Activated naive CD4-positive, alpha-beta T cell treated with anti-CD3 and anti-CD28 coated beads for 36 hours (primary cell): ENCODE measurements around the gene COMT. TPM values are rescaled to one million over a fixed set of nuclear protein-coding genes. Genes with fewer than 3 reads are reported as not detected.
A peak's percentile ranks its signal among the peaks of the same experiment; 100 is the strongest.

Source experiments
- CTCF ChIA-PET: fragments of 350-600 bp; sonication (Branson Sonifier 250); formaldehyde crosslinking; loops from one replicate; lab custom pipeline; 2021; ENCODE audit warnings: antibody characterized with exemption; lab: Charles Lee
- DNase-seq: peaks from one replicate; pipeline ENCODE4 v3.0.0-alpha.2; 2020
- H3K27ac Mint-ChIP-seq: one replicate; pipeline ENCODE4 v1.8.0; 2021; ENCODE audit warnings: mild to moderate bottlenecking, mixed read lengths
- H3K27me3 Mint-ChIP-seq: one replicate; pipeline ENCODE4 v1.8.0; 2021; ENCODE audit warnings: low read depth, mixed read lengths
- H3K36me3 Mint-ChIP-seq: one replicate; pipeline ENCODE4 v1.8.0; 2021; ENCODE audit warnings: low read depth, mixed read lengths
- H3K4me1 Mint-ChIP-seq: one replicate; pipeline ENCODE4 v1.8.0; 2021; ENCODE audit warnings: low read depth, mixed read lengths
- H3K4me3 Mint-ChIP-seq: one replicate; pipeline ENCODE4 v1.8.0; 2021; ENCODE audit warnings: mild to moderate bottlenecking, moderate library complexity, mixed read lengths
- H3K9me3 Mint-ChIP-seq: one replicate; pipeline ENCODE4 v1.8.0; 2021; ENCODE audit warnings: mixed read lengths
- intact Hi-C: fragments of 100-400 bp; cut with micrococcal nuclease; formaldehyde crosslinking; loops from one replicate; pipeline ENCODE4 v1.15.1; 2023
- total RNA-seq, 2 experiments: library from RNA; stranded (reverse); gene quantifications; one replicate each; pipeline ENCODE4 v1.2.3, GENCODE V29; 2021

The COMT gene
- 10 to 100 TPM; 53.7 to 56.8 TPM for total RNA-seq

DNA sequence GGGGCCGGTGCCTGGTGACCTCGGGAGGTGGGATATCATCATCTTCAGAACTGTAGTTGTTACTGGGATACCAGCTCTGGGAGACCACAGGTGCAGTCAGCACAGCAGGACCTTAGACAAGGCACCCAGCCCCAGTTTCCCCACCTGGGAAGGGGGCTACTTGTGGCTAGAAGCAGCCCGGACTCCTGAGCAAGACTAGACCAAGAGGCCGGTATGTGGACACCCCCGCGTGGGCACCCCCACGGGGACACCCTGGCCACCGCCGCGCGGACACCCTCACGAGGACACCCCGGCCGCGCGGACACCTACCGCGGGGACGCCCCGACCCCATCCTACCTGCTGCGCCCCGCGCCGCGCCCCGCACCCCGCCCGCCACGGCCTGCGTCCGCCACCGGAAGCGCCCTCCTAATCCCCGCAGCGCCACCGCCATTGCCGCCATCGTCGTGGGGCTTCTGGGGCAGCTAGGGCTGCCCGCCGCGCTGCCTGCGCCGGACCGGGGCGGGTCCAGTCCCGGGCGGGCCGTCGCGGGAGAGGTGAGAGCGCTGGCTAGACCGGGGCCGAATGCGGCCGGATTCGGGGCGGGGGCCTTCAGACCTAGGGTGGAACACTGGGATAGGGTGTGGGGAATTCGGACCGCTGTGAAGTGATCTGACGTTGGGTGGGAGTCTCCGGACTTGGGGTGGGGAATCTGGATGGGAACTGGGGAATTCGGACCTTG lies at the start of gene COMT, which contains the start of gene TXNRD2:
TSS of gene COMT (plus strand) at position 408 of the 718 bp plus-strand sequence. CDS start 20,755 bp downstream, outside the sequence.
TSS of gene TXNRD2 (minus strand) at position 454 of the 718 bp plus-strand sequence. CDS start at position 439, 15 bp downstream.
- intact Hi-C loops = loop anchor here (1.0 to 2.0 kb wide), 3 partner anchors 50 to 511 kb away; partner anchors contain the start of genes GNB1L, HIRA and RTL10
- H3K4me3 Mint-ChIP-seq = peak within 1 kb of the TSS; percentile 96
- no peaks in the 10 kb centered on the region for H3K27me3 Mint-ChIP-seq

DNA sequence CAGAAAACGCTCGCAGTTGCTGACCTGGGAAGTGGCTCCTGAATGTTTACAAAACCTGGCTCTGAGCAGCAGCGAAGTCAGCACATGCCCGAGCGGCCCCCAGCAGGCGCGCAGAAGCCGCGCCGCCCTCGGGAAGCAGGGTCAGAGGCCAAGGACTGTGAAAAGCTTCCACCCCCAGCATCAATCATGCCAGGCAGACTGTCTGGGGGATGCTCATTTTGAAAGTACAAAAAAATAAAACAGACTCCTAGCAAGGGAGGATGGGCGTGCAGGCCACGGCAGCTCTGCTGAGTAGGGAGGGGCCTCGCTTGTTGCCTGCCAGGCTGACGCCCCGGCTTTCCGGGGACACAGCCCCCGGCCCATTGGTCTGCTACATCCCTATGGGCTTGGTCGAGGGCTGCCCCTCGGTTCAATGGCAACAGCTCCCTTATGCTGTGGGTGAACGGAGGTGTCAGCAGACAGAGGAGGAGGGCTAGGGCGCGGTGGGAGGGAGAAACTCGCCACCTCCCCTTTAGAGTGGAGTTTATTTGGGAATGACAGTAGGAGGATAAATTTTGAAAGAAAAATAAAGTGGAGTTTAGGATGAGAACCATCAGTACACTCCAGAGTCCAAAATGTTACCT lies 49.2 kb upstream of the COMT start:
- Mint-ChIP-seq H3K4me1 (peaks cover 79% of the 10 kb centered on the region), H3K27me3 (no peaks in the 10 kb centered on the region), H3K9me3 (no peaks in the 10 kb centered on the region), H3K27ac (peak overlapping the region; percentile 95), H3K4me3 (peak overlapping the region; percentile 74), H3K36me3 (peaks cover under 1% of the 10 kb centered on the region)
- peak; percentile 84 for DNase-seq
- intact Hi-C loops = loop anchor here (1.0 to 5.0 kb wide), 4 partner anchors 18 to 413 kb away; partner anchors contain the start of genes CDC45 and UFD1
- CTCF ChIA-PET = interaction anchor here (1.1 to 3.3 kb wide), 4 partner anchors 19 to 161 kb away, joined by 3 to 15 read pairs (median 6); no protein-coding TSS in a partner anchor

More for the DNA sequence above, at the start of gene COMT, which contains the start of gene TXNRD2:
- H3K36me3 Mint-ChIP-seq = peaks cover 20% of the 10 kb centered on the region
- CTCF ChIA-PET = interaction anchor here (1.2 to 1.6 kb wide), 3 partner anchors 11 to 211 kb away, joined by 3 to 5 read pairs (median 4); no protein-coding TSS in a partner anchor
- DNase-seq = peak; percentile 77
- H3K9me3 Mint-ChIP-seq = peaks cover 5% of the 10 kb centered on the region
- H3K4me1 Mint-ChIP-seq = peaks cover 29% of the 10 kb centered on the region
- H3K27ac Mint-ChIP-seq = peak within 1 kb of the TSS; percentile 93

DNA sequence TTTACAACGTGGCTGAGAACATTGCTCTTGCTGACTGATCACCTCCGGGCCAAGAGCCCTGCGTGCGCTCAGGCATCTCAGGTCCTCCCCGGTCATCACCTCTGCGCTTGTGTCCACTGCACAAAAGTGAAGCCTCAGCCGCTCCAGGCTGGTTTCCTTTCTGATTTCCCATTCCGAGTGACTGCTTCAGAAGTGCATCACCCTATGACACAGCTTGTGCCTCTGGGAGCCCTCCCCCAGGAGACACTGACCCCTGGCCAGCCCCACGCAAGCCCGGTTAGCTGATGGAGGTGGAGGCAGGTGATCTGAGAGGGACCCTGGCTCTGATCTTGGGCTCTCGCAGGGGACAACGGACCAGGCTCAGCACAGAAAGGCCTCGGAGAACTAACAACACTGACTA lies 48.6 kb upstream of the COMT start:
- Mint-ChIP-seq H3K36me3 (peaks cover 2% of the 10 kb centered on the region), H3K27me3 (no peaks in the 10 kb centered on the region), H3K27ac (peak overlapping the region; percentile 95), H3K4me3 (no peak overlapping the region), H3K4me1 (peaks cover 75% of the 10 kb centered on the region), H3K9me3 (no peaks in the 10 kb centered on the region)
- DNase-seq = no peak
- CTCF ChIA-PET = interaction anchor here (1.1 to 3.3 kb wide), 3 partner anchors 18 to 162 kb away, joined by 3 to 15 read pairs (median 5); no protein-coding TSS in a partner anchor
- intact Hi-C loops = loop anchor here (1.0 to 5.0 kb wide), 4 partner anchors 18 to 414 kb away; partner anchors contain the start of genes CDC45 and UFD1

DNA sequence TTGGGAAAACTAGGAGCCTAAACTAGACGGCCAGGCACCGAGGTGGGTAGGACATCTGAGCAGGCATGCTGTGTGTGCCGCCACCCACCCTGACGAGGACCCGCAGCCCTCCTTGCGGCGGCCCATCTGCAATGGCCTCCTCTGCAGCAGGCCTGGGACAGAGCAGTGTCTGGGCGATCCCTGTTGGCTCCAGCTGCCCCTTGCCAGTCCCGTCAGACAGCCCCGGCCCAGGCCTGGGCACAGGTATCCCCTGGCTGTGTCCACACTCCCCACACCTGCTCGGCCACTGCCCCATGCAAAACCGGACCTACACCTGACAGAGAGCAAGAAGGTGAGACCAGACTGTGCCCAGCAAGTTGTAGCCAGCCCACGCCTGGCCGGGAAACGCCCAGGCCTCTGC lies 48.2 kb upstream of the COMT start:
- H3K27ac Mint-ChIP-seq = peak overlapping the region; percentile 1
- intact Hi-C loops = loop anchor here (2.0 to 5.0 kb wide), 3 partner anchors 17 to 286 kb away; no protein-coding TSS in a partner anchor
- no peaks in the 10 kb centered on the region for H3K27me3 Mint-ChIP-seq

DNA sequence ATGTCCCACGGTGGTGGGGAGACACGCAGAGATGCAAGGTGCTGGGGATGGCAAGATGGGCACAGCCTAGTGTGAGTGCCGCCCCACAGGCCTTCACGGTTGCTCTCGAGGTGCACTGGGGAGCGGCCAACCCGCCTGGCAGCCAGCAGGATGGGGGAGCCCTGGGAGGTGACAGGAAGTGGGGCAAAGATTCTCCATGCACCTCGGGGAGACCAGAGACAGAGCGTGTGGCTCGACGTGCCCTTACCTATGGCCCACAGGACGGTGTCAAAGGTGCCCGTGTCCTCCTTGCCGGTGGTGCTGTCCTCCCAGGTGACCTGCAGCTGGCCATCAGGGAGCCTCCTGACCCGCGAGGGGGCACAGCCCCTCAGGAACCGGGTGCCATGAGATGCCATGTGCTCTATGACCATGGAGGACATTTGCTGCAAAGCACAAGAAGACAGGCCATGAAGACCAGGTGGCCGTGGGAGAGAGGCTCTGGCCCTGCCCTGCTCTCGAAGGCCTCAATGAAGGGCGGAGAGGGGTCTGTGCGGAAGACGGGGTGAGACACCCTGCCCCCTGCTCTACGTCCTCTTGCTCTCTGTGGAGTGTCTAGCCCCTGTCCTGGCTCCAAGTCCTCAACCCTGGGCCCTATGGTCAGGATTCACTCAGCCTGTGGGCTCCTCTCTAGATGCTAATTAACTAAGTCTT lies 46.3 kb upstream of the COMT start:
- Mint-ChIP-seq H3K36me3 (peaks cover 3% of the 10 kb centered on the region), H3K4me1 (peaks cover 65% of the 10 kb centered on the region), H3K27me3 (no peaks in the 10 kb centered on the region), H3K27ac (no peak overlapping the region), H3K9me3 (no peaks in the 10 kb centered on the region), H3K4me3 (no peak overlapping the region)
- DNase-seq = no peak
- intact Hi-C loops = no loop called here
- CTCF ChIA-PET = interaction anchor here (1.3 kb wide), 1 partner anchor 165 kb away, joined by 3 read pairs; no protein-coding TSS in a partner anchor

More for the DNA sequence above, 48.2 kb upstream of the COMT start:
- no peak for DNase-seq
- peaks cover 2% of the 10 kb centered on the region for H3K36me3 Mint-ChIP-seq
- peaks cover 72% of the 10 kb centered on the region for H3K4me1 Mint-ChIP-seq
- H3K4me3 Mint-ChIP-seq = no peak overlapping the region
- CTCF ChIA-PET = interaction anchor here (1.7 kb wide), 1 partner anchor 18 kb away, joined by 5 read pairs; no protein-coding TSS in a partner anchor
- H3K9me3 Mint-ChIP-seq = no peaks in the 10 kb centered on the region

DNA sequence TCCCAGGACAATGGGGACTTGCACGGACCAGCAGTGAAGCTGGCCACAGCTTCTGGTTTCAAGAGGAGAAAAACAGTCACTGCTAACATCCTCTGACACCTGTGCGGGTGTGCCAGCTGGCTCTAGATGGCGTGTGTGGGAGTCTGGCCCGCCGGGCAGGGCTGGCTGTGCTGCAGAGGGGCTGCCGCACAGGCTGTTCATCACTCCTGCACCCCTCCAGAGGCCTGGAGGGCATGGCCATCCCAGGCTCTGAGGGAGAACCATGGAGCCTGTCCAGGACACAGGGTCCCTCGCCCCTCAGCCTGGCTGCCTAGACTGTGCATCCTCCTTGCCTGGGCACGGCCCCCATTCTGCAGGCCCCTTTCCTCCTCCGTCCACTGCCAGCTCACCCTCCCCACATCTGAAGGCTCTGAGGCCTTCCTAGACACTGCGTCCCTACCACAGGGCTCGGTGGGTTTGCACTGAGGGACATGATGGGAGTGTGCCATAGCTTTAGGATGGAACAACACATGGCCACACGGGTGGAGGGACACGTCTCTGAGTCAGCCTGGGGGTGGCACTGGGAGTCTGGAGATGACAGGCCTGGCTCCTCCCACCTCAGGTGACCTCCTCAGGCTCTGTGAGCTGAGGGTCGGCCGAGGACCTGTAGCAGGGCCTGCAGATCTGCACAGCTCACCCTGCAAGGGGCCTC lies 44.8 kb upstream of the COMT start:
- Mint-ChIP-seq H3K4me3 (no peak overlapping the region), H3K27me3 (no peaks in the 10 kb centered on the region), H3K4me1 (peaks cover 50% of the 10 kb centered on the region), H3K9me3 (no peaks in the 10 kb centered on the region), H3K27ac (no peak overlapping the region), H3K36me3 (peaks cover 3% of the 10 kb centered on the region)
- intact Hi-C loops = no loop called here
- CTCF ChIA-PET = interaction anchor here (0.9 to 1.6 kb wide), 5 partner anchors 8 to 167 kb away, joined by 3 to 8 read pairs (median 4); no protein-coding TSS in a partner anchor
- peak; percentile 55 for DNase-seq

DNA sequence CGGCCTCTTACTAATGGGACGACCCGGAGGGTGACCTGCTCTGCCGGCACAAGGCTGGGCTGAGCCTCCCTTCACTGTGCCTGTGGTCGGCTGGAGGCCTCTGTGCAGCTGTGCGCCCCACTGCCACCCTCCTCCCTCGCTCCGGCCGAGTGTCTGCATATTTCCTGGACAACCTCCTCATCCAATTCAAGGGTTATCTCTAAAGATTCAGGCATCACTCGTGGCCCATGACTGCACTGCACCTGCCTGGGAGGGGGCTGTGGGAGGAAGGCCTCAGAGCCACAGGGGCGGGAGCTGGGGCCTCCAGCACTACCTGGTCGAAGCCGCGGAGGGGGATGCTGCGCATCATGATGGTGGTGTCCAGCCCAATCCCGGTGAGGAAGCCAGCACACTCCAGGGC lies 43.8 kb upstream of the COMT start:
- H3K27me3 Mint-ChIP-seq = no peaks in the 10 kb centered on the region
- intact Hi-C loops = no loop called here
- H3K4me3 Mint-ChIP-seq = no peak overlapping the region
- CTCF ChIA-PET = interaction anchor here (0.8 kb wide), 1 partner anchor 218 kb away, joined by 3 read pairs; no protein-coding TSS in a partner anchor
- H3K9me3 Mint-ChIP-seq = no peaks in the 10 kb centered on the region
- H3K4me1 Mint-ChIP-seq = peaks cover 41% of the 10 kb centered on the region
- no peak for DNase-seq
- peaks cover 3% of the 10 kb centered on the region for H3K36me3 Mint-ChIP-seq
- H3K27ac Mint-ChIP-seq = no peak overlapping the region

DNA sequence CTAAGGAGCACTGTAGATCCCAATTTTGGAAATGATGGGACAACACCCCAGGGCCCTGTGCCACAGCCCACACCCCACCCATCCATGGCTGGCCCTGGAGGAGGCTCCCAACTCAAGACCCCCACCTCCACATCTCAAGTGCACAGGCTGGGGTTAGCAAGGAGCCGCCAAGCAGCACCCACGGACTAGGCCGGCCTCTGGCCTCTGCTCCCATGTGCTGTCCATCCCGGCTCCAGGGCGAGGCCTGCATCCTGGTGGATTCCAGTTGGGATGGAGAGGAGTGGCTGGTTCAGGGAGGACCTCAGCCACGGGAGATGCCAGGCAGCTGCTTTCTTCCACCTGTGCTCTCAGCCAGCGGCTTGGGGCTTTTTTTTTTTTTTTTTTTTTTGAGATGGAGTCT lies 43.4 kb upstream of the COMT start:
- intact Hi-C loops = no loop called here
- no peaks in the 10 kb centered on the region for H3K27me3 Mint-ChIP-seq
- H3K4me1 Mint-ChIP-seq = peaks cover 37% of the 10 kb centered on the region
- H3K27ac Mint-ChIP-seq = no peak overlapping the region
- CTCF ChIA-PET = interaction anchor here (0.8 to 1.1 kb wide), 2 partner anchors 12 to 218 kb away, joined by 3 read pairs; no protein-coding TSS in a partner anchor
- peaks cover 3% of the 10 kb centered on the region for H3K36me3 Mint-ChIP-seq
- no peaks in the 10 kb centered on the region for H3K9me3 Mint-ChIP-seq
- no peak for DNase-seq
- no peak overlapping the region for H3K4me3 Mint-ChIP-seq

DNA sequence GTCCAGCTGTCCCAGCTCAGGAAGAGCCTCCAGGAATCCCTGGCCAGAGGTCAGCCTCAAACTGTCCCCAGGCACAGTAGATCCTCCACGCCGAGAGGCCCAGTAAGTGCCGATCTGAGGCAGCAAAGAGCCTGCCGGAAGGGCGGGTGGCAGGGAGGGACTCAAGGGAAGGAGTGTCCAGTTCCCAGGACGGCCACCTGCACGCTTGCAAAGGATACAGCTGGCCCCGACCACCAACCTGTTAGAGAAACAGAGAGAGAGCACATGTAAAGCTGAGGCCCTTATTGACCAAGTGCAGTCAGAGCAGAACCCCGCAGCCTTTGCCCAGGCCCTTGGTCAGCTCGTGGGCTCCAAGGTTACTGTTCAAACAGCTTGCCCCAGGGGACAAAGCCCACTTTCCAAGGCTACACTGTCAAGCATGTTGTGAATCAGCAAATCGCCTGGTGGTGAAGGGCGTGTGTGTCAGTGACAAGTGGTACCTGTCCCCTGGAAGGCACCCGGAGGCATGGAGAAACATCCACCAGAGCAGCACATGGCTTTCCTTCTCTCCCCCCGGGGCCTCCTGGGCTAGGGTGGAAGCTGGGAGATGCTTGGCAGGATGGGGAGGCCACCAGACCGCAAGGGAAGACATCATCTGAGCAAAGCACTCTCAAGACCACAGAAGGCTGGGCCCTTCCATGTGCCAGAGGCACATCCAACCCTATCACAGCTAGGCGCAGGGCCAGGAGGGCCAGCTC lies 42.6 kb upstream of the COMT start:
- H3K9me3 Mint-ChIP-seq = no peaks in the 10 kb centered on the region
- no peak for DNase-seq
- CTCF ChIA-PET = interaction anchor here (0.8 to 1.1 kb wide), 2 partner anchors 11 to 169 kb away, joined by 3 read pairs; no protein-coding TSS in a partner anchor
- intact Hi-C loops = no loop called here
- peaks cover 28% of the 10 kb centered on the region for H3K4me1 Mint-ChIP-seq
- H3K27ac Mint-ChIP-seq = no peak overlapping the region
- no peaks in the 10 kb centered on the region for H3K27me3 Mint-ChIP-seq
- H3K4me3 Mint-ChIP-seq = no peak overlapping the region
- H3K36me3 Mint-ChIP-seq = peaks cover 3% of the 10 kb centered on the region

DNA sequence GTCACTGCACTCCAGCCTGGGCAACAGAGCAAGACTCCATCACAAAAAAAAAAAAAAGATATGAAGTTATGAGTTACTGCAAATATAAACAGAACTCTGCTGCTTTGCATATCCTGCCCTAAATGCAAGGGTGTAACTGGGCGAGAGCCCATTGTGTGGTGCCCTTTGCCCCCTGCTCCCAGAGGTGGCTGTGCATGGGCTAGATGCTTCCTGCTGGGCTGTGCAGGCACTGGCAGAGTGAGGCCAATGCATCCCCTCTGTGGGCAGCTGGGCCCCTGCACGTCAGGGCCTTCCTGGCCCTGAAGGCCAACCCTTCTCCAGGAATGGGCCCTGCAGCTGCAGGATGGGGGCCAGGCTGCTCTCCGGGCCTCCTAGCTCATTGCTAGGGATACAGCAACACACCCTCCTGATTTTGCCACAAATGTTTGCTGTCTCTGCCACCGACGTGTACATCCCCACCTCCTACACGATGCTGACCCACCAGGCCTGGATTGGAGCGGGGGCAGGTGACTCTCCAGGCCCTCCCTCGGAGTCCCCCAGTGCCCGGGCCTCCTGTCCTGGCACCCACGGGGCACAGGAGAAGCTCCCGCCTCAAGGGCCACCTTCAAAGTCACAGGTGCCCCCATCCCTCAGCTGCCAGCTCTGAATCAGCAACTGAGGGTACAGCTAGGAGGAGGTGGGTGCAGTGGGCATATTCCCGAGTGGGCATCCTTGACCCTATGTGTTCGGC lies 40.7 kb upstream of the COMT start:
- intact Hi-C loops = no loop called here
- Mint-ChIP-seq H3K4me1 (peaks cover 16% of the 10 kb centered on the region), H3K27me3 (no peaks in the 10 kb centered on the region), H3K4me3 (no peak overlapping the region), H3K36me3 (peaks cover 3% of the 10 kb centered on the region), H3K9me3 (no peaks in the 10 kb centered on the region), H3K27ac (no peak overlapping the region)
- no peak for DNase-seq
- CTCF ChIA-PET = interaction anchor here (0.6 to 2.5 kb wide), 7 partner anchors 9 to 233 kb away, joined by 3 to 7 read pairs (median 4); no protein-coding TSS in a partner anchor
